ENCODE results near the gene SLC66A1.

Gene SLC66A1

DNA sequence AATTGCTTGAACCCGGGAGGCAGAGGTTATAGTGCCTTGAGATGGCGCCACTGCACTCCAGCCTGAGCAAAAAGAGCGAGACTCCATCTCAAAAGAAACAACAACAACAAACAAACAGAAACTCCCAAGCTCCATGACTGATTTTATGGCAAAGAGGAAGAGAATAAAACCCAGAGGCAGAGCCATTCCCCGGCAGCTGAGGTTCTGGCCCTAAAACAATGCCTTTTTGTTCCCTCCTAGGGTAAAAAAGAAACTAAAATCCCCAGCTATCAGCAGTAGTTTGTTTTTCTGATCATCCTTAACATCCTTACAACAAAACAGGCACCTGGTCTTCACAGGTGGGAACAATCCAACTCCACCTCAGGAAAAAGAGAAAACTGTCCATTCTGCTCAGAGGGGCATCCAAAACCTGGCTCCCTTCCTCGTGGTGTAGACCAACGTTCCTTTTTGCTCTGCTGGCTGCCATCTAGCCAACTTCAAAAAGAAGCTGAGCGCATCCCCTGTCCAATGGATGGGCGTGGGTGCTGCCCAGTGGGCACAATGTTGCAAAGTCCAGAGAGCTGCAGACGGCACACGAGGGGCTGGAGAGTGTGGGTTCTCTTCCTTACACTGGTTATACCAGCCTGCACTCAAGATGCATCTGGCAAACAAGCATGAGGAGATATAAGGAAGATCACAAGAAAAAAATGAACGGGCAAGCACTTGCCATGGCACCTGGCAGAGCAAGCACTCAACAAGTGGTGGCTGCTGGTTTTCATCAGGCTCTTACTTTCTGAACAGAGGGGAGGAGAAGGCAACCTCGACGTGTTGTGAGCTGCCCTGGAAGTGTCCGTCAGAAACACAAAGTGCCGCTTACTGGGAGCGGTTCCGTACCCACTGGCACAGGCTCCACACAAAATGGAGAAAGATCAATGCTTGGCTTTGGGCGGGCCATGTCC is 54.7 kb downstream of the SLC66A1 start:
- Histone ChIP-seq H4K20me1 (ENCODE audit: insufficient read depth, low read length, poor library complexity, severe bottlenecking) (peaks cover 35% of the 10 kb centered on the region), H3K4me1 (ENCODE audit: insufficient read depth, low read length, poor library complexity, severe bottlenecking) (no peaks in the 10 kb centered on the region), H3K9ac (ENCODE audit: low read depth, low read length, poor library complexity, severe bottlenecking) (no peak overlapping the region), H3K27me3 (ENCODE audit: insufficient read depth, low read length, poor library complexity, severe bottlenecking) (no peaks in the 10 kb centered on the region), H3K9me3 (ENCODE audit: insufficient read depth, low read depth, low read length) (no peaks in the 10 kb centered on the region), H3K79me2 (ENCODE audit: insufficient read depth, low read length) (peaks cover 25% of the 10 kb centered on the region; the same call in 1 of the 2 replicates), H3K4me3 (ENCODE audit: low read length, poor library complexity, severe bottlenecking) (no peak overlapping the region), H2AFZ (ENCODE audit: low read length) (no peak overlapping the region), H3K4me2 (ENCODE audit: low read depth, low read length, poor library complexity, severe bottlenecking) (no peak overlapping the region), H3F3A (ENCODE audit: low read depth) (no peaks in the 10 kb centered on the region), H3K36me3 (ENCODE audit: insufficient read depth, low read length) (peaks cover 16% of the 10 kb centered on the region; the same call in 1 of the 2 replicates), H3K9me2 (replicated peaks; ENCODE audit: low read depth, low read length) (no peaks in the 10 kb centered on the region)
- TF ChIP-seq, protein P1, sequence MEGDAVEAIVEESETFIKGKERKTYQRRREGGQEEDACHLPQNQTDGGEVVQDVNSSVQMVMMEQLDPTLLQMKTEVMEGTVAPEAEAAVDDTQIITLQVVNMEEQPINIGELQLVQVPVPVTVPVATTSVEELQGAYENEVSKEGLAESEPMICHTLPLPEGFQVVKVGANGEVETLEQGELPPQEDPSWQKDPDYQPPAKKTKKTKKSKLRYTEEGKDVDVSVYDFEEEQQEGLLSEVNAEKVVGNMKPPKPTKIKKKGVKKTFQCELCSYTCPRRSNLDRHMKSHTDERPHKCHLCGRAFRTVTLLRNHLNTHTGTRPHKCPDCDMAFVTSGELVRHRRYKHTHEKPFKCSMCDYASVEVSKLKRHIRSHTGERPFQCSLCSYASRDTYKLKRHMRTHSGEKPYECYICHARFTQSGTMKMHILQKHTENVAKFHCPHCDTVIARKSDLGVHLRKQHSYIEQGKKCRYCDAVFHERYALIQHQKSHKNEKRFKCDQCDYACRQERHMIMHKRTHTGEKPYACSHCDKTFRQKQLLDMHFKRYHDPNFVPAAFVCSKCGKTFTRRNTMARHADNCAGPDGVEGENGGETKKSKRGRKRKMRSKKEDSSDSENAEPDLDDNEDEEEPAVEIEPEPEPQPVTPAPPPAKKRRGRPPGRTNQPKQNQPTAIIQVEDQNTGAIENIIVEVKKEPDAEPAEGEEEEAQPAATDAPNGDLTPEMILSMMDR (conservative IDR thresholded peaks at IDR 0.05; ENCODE audit: low read length): no peak
- no peak for TF ChIP-seq EZH2phosphoT487 (IDR thresholded peaks at IDR 0.05; ENCODE audit: borderline replicate concordance)

DNA sequence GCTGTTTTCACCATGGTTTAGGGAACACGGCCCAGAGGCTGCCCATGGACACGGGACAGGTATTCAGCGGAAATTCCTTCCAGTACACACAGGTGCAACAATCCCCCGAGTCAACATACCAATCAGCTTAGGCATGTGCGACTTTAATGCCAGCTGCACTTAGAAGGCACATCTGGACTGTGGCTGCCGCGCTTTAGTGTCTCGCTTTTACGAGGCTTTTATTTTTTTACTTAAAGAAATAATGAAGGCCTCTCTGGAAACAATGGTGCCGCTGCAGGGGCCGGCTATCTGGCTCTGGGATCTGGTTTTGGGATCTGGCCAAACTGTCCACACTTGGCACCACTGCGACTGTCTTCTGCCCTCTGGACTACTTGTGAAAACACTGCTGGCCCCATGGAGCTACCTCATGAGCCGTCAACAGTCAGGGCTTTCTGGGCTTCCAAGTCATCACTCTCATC is 55.5 kb downstream of the SLC66A1 start:
- H4K20me1 ChIP-seq (ENCODE audit: insufficient read depth, low read length, poor library complexity, severe bottlenecking): peaks cover 27% of the 10 kb centered on the region
- H3F3A ChIP-seq (ENCODE audit: low read depth): no peaks in the 10 kb centered on the region
- H2AFZ ChIP-seq (ENCODE audit: low read length): no peak overlapping the region
- H3K9ac ChIP-seq (ENCODE audit: low read depth, low read length, poor library complexity, severe bottlenecking): no peak overlapping the region
- no peaks in the 10 kb centered on the region for H3K27me3 ChIP-seq (ENCODE audit: insufficient read depth, low read length, poor library complexity, severe bottlenecking)
- peaks cover 18% of the 10 kb centered on the region; the same call in 1 of the 2 replicates for H3K79me2 ChIP-seq (ENCODE audit: insufficient read depth, low read length)
- no peaks in the 10 kb centered on the region for H3K9me2 ChIP-seq (replicated peaks; ENCODE audit: low read depth, low read length)
- TF ChIP-seq, protein P1 (conservative IDR thresholded peaks at IDR 0.05; ENCODE audit: low read length): no peak
- no peak for TF ChIP-seq EZH2phosphoT487 (IDR thresholded peaks at IDR 0.05; ENCODE audit: borderline replicate concordance)
- peaks cover 20% of the 10 kb centered on the region; the same call in 1 of the 2 replicates for H3K36me3 ChIP-seq (ENCODE audit: insufficient read depth, low read length)
- H3K4me2 ChIP-seq (ENCODE audit: low read depth, low read length, poor library complexity, severe bottlenecking): no peak overlapping the region
- H3K4me1 ChIP-seq (ENCODE audit: insufficient read depth, low read length, poor library complexity, severe bottlenecking): no peaks in the 10 kb centered on the region
- no peak overlapping the region for H3K4me3 ChIP-seq (ENCODE audit: low read length, poor library complexity, severe bottlenecking)
- H3K9me3 ChIP-seq (ENCODE audit: insufficient read depth, low read depth, low read length): no peaks in the 10 kb centered on the region

DNA sequence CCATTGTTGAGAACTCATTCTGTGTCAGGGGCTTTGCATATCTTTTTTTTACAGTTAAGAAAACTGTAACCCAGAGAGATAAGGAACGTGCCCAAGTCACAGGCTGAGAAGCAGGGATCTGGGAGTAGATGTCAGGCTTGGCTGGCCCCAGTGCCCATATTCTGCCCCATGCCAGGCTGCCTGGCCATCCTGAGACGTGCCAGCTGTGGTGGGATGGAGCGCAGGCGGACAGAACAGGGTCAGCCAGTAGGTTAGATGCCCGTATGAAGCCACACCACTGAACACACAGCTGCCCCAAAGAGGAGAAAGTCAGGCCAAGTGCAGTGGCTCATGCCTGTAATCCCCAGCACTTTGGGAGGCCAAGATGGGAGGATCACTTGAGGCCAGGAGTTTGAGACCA is 55.9 kb downstream of the SLC66A1 start:
- peaks cover 25% of the 10 kb centered on the region for H4K20me1 ChIP-seq (ENCODE audit: insufficient read depth, low read length, poor library complexity, severe bottlenecking)
- no peaks in the 10 kb centered on the region for H3K9me3 ChIP-seq (ENCODE audit: insufficient read depth, low read depth, low read length)

More for the DNA sequence above, 55.9 kb downstream of the SLC66A1 start:
- peaks cover 15% of the 10 kb centered on the region; the same call in 1 of the 2 replicates for H3K79me2 ChIP-seq (ENCODE audit: insufficient read depth, low read length)
- H3K4me3 ChIP-seq (ENCODE audit: low read length, poor library complexity, severe bottlenecking): no peak overlapping the region
- H3K4me2 ChIP-seq (ENCODE audit: low read depth, low read length, poor library complexity, severe bottlenecking): no peak overlapping the region
- TF ChIP-seq, protein P1 (conservative IDR thresholded peaks at IDR 0.05; ENCODE audit: low read length): no peak
- TF ChIP-seq EZH2phosphoT487 (IDR thresholded peaks at IDR 0.05; ENCODE audit: borderline replicate concordance): no peak
- no peak overlapping the region for H3K9ac ChIP-seq (ENCODE audit: low read depth, low read length, poor library complexity, severe bottlenecking)
- no peaks in the 10 kb centered on the region for H3K4me1 ChIP-seq (ENCODE audit: insufficient read depth, low read length, poor library complexity, severe bottlenecking)
- H3K27me3 ChIP-seq (ENCODE audit: insufficient read depth, low read length, poor library complexity, severe bottlenecking): no peaks in the 10 kb centered on the region
- peaks cover 17% of the 10 kb centered on the region; the same call in 1 of the 2 replicates for H3K36me3 ChIP-seq (ENCODE audit: insufficient read depth, low read length)
- no peak overlapping the region for H2AFZ ChIP-seq (ENCODE audit: low read length)
- H3F3A ChIP-seq (ENCODE audit: low read depth): no peaks in the 10 kb centered on the region
- H3K9me2 ChIP-seq (replicated peaks; ENCODE audit: low read depth, low read length): no peaks in the 10 kb centered on the region

Data from Loucy (cell line).